Neural cell (in vitro differentiated cells): ENCODE data around the gene EGFL7. TPM values are rescaled to one million over a fixed set of nuclear protein-coding genes. Genes with fewer than 3 reads are reported as not detected.
"Not testable (repeated sequence)": the region's sequence is repeated elsewhere in the genome, so short reads cannot be mapped to it uniquely, and the experiment has no call there.

ENCODE experiments used
- H2AFZ ChIP-seq: fragments of 200-600, 300-800 bp; sonication (generic), shearing (Covaris generic); 2 replicates; pipeline ENCODE4 v1.6.0; 2014; ENCODE audit warnings: low read depth, mild to moderate bottlenecking, antibody characterized with exemption, low read length, moderate library complexity
- H3F3A ChIP-seq: fragments of 200-600 bp; shearing (Covaris generic); 2 replicates; pipeline ENCODE4 v1.6.1; 2016; ENCODE audit warnings: mild to moderate bottlenecking, moderate library complexity, mixed read lengths, antibody characterized with exemption, low read length; ENCODE audit not compliant: insufficient read depth, poor library complexity, severe bottlenecking
- H3K27ac ChIP-seq: fragments of 200-600, 300-800 bp; sonication (generic), shearing (Covaris generic); 2 replicates; pipeline ENCODE4 v1.5.1; 2014; ENCODE audit warnings: mild to moderate bottlenecking, low read length, moderate library complexity
- H3K27me3 ChIP-seq: fragments of 300-800, 200-600 bp; sonication (generic), shearing (Covaris generic); 2 replicates; pipeline ENCODE4 v1.6.0; 2014; ENCODE audit warnings: mild to moderate bottlenecking, low read depth, low read length, moderate library complexity; ENCODE audit not compliant: insufficient read depth
- H3K36me3 ChIP-seq: fragments of 300-800, 200-600 bp; sonication (generic), shearing (Covaris generic); 2 replicates; pipeline ENCODE4 v1.5.1; 2014; ENCODE audit warnings: mild to moderate bottlenecking, antibody characterized with exemption, low read length, moderate library complexity; ENCODE audit not compliant: insufficient read depth
- H3K4me2 ChIP-seq: fragments of 300-800, 200-600 bp; sonication (generic), shearing (Covaris generic); 2 replicates; pipeline ENCODE4 v1.6.0; 2014; ENCODE audit warnings: mild to moderate bottlenecking, low read length
- H3K4me3 ChIP-seq: fragments of 300-800, 200-600 bp; sonication (generic), shearing (Covaris generic); 2 replicates; pipeline ENCODE4 v1.5.1; 2014; ENCODE audit warnings: mild to moderate bottlenecking, low read length, moderate library complexity
- H3K79me2 ChIP-seq: fragments of 200-600 bp; shearing (Covaris generic); replicated peaks from 2 replicates; pipeline ENCODE4 v1.6.0; 2014; ENCODE audit warnings: mild to moderate bottlenecking, low read length, moderate library complexity; ENCODE audit not compliant: insufficient read depth
- H3K9ac ChIP-seq: fragments of 300-800, 200-600 bp; sonication (generic), shearing (Covaris generic); 2 replicates; pipeline ENCODE4 v1.6.1; 2016; ENCODE audit warnings: mild to moderate bottlenecking, low read length, mixed read lengths
- H3K9me2 ChIP-seq: fragments of 200-600 bp; shearing (Covaris generic); 2 replicates; pipeline ENCODE4 v1.6.1; 2016; ENCODE audit warnings: mild to moderate bottlenecking, low read length, mixed read lengths; ENCODE audit not compliant: insufficient read depth
- H3K9me3 ChIP-seq: fragments of 200-600, 300-800 bp; sonication (generic), shearing (Covaris generic); 2 replicates; pipeline ENCODE4 v1.6.1; 2016; ENCODE audit warnings: mild to moderate bottlenecking, mixed run types, low read length, moderate library complexity, mixed read lengths
- H4K20me1 ChIP-seq: fragments of 200-600 bp; shearing (Covaris generic); 2 replicates; pipeline ENCODE4 v1.6.1; 2016; ENCODE audit warnings: mild to moderate bottlenecking, mixed run types; ENCODE audit not compliant: insufficient read depth
- CTCF ChIP-seq: fragments of 450-650 bp; IDR thresholded peaks from 2 replicates; pipeline ENCODE4 v1.5.1; 2014; ENCODE audit warnings: antibody characterized with exemption, mild to moderate bottlenecking, moderate library complexity; ENCODE audit not compliant: poor library complexity, severe bottlenecking
- EP300 ChIP-seq: fragments of 450-650 bp; conservative IDR thresholded peaks from 2 replicates; pipeline ENCODE4 v1.6.1; 2014; ENCODE audit warnings: antibody characterized with exemption, mild to moderate bottlenecking, moderate library complexity; ENCODE audit not compliant: poor library complexity, severe bottlenecking
- EZH2 ChIP-seq: fragments of 200-600, 300-800 bp; shearing (Covaris generic), sonication (generic); IDR thresholded peaks from 2 replicates; pipeline ENCODE4 v1.6.1; 2014; ENCODE audit warnings: antibody characterized with exemption, low read length, borderline replicate concordance, mild to moderate bottlenecking; ENCODE audit not compliant: insufficient read depth, poor library complexity, severe bottlenecking
- MXI1 ChIP-seq: fragments of 450-650 bp; conservative IDR thresholded peaks from 2 replicates; pipeline ENCODE4 v1.6.1; 2014; ENCODE audit warnings: antibody characterized with exemption, mild to moderate bottlenecking; ENCODE audit not compliant: poor library complexity, severe bottlenecking
- POLR2AphosphoS5 ChIP-seq: IDR thresholded peaks from 2 replicates; pipeline ENCODE4 v1.6.1; 2012
- RAD21 ChIP-seq: fragments of 450-650 bp; conservative IDR thresholded peaks from 2 replicates; pipeline ENCODE4 v1.6.1; 2014; ENCODE audit warnings: antibody characterized with exemption, mild to moderate bottlenecking, moderate library complexity
- REST ChIP-seq: IDR thresholded peaks from 2 replicates; pipeline ENCODE4 v1.6.1; 2012; ENCODE audit warnings: borderline replicate concordance
- SMC3 ChIP-seq: fragments of 450-650 bp; conservative IDR thresholded peaks from 2 replicates; pipeline ENCODE4 v1.6.1; 2014; ENCODE audit warnings: antibody characterized with exemption, mild to moderate bottlenecking, moderate library complexity; ENCODE audit not compliant: poor library complexity
- TAF1 ChIP-seq: IDR thresholded peaks from 2 replicates; pipeline ENCODE4 v1.6.1; 2012; ENCODE audit warnings: low read depth
- polyA plus RNA-seq: library from polyadenylated mRNA; depleted of rRNA; stranded (reverse); fragments of >200 nt; gene quantifications from 2 replicates; pipeline ENCODE4 v1.2.3, GENCODE V29; 2014

EGFL7 gene
- polyA plus RNA-seq, 1 donor from 2014 or later: 12.5 TPM

- no peak overlapping the region for H3K9ac ChIP-seq
- no peak overlapping the region for H3K4me2 ChIP-seq
- H3F3A ChIP-seq: no peaks in the 10 kb centered on the region
- no peak overlapping the region for H3K4me3 ChIP-seq
- TF ChIP-seq EZH2: no peak
- H3K79me2 ChIP-seq: no peaks in the 10 kb centered on the region
- no peaks in the 10 kb centered on the region for H3K9me2 ChIP-seq
- no peaks in the 10 kb centered on the region for H3K36me3 ChIP-seq
- H4K20me1 ChIP-seq: no peaks in the 10 kb centered on the region
- H2AFZ ChIP-seq: no peak overlapping the region
- H3K9me3 ChIP-seq: no peaks in the 10 kb centered on the region
- no peaks in the 10 kb centered on the region for H3K27me3 ChIP-seq
- no peak overlapping the region for H3K27ac ChIP-seq
These were observed 38.9 kb downstream of the EGFL7 start for GRCh38 chr9:136701668-136702053.

- TF ChIP-seq REST (no peak), POLR2AphosphoS5 (no peak), CTCF (no peak), EP300 (no peak), MXI1 (no peak), EZH2 (no peak), SMC3 (no peak), RAD21 (no peak), TAF1 (no peak)
- H3K79me2 ChIP-seq: no peaks in the 10 kb centered on the region
- no peak overlapping the region for H2AFZ ChIP-seq
- H3K4me3 ChIP-seq: no peak overlapping the region
- no peaks in the 10 kb centered on the region for H3F3A ChIP-seq
- no peak overlapping the region for H3K9ac ChIP-seq
- H3K4me2 ChIP-seq: no peak overlapping the region
- H3K27ac ChIP-seq: no peak overlapping the region
- no peaks in the 10 kb centered on the region for H3K9me2 ChIP-seq
- no peaks in the 10 kb centered on the region for H4K20me1 ChIP-seq
- H3K36me3 ChIP-seq: no peaks in the 10 kb centered on the region
- H3K27me3 ChIP-seq: no peaks in the 10 kb centered on the region
- H3K9me3 ChIP-seq: no peaks in the 10 kb centered on the region
These were observed 40.7 kb downstream of the EGFL7 start for GRCh38 chr9:136703276-136703860.

- not testable (repeated sequence) for H3K9me2 ChIP-seq, H2AFZ ChIP-seq, H3K4me3 ChIP-seq, H3K36me3 ChIP-seq, H3K9me3 ChIP-seq, H4K20me1 ChIP-seq, H3K27me3 ChIP-seq, H3K79me2 ChIP-seq, H3K27ac ChIP-seq, H3F3A ChIP-seq, H3K4me2 ChIP-seq, H3K9ac ChIP-seq
These were observed 42.0 kb downstream of the EGFL7 start for GRCh38 chr9:136704741-136705140.
